GM19463 (cell line): Measurements from ENCODE around the gene MMS22L.

Experiments used
- ATAC-seq: cut with Tn5 transposase; IDR thresholded peaks from one replicate; pipeline ENCODE4 v1.9.1; 2021; ENCODE audit warnings: mild to moderate bottlenecking, moderate library complexity; ENCODE audit not compliant: unreplicated experiment

The MMS22L gene, protein sequence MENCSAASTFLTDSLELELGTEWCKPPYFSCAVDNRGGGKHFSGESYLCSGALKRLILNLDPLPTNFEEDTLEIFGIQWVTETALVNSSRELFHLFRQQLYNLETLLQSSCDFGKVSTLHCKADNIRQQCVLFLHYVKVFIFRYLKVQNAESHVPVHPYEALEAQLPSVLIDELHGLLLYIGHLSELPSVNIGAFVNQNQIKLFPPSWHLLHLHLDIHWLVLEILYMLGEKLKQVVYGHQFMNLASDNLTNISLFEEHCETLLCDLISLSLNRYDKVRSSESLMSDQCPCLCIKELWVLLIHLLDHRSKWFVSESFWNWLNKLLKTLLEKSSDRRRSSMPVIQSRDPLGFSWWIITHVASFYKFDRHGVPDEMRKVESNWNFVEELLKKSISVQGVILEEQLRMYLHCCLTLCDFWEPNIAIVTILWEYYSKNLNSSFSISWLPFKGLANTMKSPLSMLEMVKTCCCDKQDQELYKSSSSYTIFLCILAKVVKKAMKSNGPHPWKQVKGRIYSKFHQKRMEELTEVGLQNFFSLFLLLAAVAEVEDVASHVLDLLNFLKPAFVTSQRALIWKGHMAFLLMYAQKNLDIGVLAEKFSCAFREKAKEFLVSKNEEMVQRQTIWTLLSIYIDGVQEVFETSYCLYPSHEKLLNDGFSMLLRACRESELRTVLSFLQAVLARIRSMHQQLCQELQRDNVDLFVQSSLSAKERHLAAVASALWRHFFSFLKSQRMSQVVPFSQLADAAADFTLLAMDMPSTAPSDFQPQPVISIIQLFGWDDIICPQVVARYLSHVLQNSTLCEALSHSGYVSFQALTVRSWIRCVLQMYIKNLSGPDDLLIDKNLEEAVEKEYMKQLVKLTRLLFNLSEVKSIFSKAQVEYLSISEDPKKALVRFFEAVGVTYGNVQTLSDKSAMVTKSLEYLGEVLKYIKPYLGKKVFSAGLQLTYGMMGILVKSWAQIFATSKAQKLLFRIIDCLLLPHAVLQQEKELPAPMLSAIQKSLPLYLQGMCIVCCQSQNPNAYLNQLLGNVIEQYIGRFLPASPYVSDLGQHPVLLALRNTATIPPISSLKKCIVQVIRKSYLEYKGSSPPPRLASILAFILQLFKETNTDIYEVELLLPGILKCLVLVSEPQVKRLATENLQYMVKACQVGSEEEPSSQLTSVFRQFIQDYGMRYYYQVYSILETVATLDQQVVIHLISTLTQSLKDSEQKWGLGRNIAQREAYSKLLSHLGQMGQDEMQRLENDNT

DNA sequence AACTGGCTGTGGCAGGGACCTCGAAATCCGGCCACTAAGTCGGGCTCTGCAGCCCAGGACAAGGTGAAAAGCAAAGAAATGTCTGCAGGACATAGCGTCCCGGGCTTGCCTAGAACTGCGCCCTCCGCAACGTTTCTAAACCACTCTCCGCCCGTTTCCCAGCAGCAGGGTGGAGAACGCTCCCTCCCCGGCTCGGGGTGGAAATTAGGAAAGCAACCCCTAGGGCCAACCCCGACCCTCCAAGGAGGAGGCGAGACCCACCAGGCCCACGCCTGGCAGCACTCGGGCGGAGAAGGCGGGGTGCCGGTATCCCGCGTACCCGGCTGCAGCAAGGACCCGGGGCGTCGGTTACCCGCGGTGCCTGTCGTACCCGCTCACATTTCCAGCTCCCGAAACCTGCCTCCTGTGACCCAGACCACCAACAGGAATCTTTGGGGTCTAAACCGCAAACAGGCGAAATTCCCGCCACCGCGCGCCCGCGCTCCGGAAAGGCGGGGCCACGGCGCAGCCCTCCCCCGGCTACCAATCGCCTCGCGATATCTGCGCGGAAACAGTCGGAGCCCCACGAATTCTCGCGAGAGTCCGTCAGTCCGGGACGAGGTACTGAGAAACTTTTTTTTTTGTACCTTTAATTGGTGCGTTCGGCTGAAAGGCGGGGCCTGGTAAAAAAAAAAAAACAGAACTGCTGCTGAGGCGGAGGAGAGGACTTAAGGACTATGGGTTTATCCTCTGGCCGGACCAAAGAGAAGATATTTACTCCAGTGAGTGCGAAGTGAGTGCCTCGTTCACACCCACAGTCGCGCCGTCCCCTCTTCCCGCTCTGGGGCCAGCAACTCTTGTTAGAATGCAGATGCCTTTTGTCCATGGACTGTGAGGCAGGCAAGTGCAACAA, at the start of gene MMS22L:
Gene MMS22L (minus strand): TSS at position 491 of the 892 bp plus-strand sequence. CDS start 739 bp downstream, outside the sequence.
- peak; percentile 96 for ATAC-seq

DNA sequence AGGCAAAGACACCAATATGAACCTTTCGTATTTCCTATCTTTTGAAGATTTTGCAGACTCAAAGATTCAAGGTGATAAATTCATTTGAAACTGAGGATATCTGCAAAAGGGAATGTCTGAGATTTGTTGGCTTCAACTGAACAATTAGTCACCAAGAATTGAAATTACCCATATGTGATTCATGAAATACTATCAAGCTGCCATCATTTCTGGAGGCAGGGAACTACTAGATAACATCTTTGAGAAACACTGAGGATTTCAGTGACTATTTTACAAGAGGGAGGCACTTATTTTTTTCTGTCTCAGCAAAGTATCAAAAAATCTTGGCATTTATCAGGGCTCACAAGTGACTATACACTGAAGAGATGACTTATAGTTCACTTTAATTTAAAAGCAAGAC, 39.8 kb upstream of the MMS22L start:
- no peak for ATAC-seq

DNA sequence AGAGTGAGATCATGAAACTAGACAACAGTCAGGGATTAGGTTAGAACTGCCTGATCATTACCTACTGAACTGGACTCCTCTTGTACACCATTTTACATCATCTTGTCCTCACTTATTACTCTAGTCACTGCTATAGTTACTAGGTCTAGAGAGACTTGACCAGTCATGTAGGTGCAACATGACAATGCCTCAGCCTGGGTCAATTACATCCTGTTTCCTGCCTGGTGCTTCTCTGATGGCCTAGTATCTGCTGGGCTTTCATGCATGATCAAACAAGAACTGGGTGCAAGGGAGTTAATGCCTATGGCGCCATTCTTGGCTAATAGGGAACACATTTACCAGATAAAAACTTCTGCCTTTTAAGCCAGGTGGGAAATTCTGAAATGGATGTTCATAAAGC, 39.2 kb upstream of the MMS22L start:
- no peak for ATAC-seq

DNA sequence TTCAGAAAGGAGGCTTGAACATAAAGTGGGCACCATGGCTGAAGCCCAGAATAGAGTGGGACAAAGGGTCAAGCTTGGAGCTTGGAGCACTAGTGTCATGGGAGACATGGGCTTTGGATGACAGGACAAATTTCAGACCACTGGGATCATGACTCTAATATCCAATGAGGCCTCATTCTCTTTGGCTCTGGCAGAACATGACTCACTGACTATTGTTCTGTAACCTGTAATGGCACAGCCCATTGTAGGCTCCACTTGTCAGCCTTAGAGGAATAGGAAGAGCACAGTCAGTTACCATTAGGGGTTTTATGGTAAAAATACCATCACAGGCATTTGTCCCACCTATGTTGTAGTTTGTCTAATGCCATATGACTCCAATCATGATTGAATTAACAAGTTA, 34.0 kb upstream of the MMS22L start:
- no peak for ATAC-seq

DNA sequence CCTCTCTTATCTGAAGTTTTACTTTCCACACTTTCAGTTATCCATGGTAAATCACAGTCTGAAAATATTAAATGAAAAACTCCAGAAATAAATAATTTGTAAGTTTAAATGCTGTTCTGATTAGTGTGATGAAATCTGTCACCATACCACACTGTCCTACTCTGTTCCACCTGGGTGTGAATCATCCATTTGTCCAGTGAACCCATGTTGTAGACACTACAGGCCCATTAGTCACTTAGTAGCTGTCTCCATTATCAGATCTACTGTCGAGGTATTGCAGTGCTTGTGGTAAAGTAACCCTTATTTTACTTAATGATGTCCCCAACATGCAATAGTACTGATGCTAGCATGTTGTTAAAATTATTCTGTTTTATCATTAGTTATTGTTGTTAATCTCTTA, 29.2 kb upstream of the MMS22L start:
- ATAC-seq = no peak

DNA sequence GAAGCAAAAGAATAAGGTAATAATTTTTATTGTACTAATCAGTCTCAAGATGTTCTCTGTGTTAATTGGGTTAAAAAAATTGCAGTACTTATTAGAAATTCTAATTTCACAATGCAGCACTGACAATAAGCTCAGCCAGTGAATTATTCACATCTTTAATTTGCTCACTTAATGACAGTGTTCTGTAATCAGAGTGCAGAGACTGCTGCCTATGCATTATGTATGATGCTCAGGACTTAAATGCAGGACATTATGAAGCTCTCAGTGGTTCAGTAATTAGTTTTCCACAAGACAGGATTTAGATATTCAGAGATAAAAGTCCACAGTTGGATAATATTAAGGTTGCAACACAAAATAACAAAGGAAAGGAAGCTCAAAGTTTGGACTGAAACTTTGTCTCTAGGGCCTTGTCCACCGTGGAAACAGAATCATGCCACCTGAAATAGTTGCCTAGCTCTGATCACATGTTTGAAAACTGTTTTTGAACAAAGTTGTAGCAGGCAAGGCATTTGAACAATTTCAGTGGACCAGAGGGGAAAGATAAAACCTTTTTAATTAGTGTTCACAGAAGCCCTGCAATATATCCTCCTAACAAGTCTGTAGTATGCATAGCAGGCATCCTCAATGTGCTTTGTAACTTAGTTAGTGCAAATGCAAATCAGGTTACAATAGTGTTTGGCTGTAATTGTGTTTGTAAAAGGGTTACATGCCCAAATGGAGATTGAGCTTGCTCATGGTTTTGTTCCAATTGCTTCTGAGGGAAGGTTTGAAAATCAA, 23.7 kb upstream of the MMS22L start:
- no peak for ATAC-seq

DNA sequence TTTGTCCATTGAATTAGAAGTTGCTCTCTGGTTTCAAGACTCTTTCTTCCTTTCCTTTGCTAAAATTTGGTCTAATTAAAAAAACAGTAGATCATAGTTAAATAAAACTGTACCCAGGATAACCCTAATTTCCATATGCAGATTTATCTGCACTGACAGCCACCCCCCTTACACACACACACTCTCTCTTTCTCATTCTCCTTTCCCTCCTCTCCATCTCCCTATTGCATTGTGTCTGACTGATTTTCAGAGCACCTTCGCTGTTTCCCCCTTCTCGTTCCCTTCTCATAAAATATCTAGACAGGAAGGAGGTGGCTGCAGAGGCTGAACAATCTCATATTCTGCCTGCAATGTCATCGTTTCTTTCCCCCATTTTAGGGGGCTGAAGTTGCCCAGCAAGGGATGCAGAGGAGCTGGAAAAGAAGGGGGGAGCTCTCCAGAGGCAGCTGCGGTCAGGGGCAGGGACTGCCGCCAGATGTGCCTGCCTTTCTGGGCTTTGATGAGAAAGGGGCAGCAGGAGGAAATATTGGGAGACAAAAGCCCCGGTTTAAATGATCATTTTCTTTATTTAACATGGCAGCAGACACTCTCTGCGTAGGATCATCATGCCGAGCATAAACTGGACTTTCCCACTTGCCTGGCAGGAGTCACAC, 22.5 kb upstream of the MMS22L start:
- ATAC-seq = no peak

DNA sequence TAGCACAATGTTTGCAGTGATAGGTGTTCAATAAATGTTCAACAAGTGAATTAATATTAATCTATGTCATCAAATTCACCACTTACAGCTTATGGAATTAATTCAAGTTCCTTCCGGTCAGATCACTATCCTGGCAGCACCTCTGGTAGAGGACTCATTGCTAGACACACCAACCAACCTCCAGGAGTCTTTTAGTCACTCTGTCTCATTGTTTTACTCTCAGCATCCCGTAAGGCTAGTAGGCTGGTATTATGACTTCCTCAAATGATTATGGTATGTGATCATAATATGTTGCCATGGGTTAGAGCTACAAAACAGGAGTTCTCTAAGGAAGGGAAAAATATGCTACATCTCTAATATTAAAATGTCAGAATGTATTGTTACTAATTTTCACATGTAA, 21.7 kb upstream of the MMS22L start:
- ATAC-seq = no peak

DNA sequence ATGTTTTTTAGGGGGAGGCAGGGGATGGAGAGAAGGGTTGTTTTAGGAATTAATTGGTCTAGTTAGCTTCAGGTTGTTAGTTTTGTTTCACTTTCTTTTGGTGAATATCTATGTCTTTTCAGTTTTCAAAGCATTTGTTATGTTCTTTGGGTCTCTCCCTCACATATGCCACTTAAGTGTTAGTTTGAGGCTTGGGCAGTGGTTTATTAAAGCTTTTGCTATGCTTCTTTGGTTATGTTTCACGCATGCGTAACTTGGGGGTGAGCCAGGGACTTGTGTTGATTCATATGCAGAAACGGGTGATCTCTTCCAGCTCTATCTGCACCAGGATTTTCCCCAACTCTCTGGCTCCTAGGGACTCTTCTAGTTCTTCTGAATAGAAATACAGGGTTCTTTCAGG, 11.4 kb upstream of the MMS22L start:
- ATAC-seq = no peak

DNA sequence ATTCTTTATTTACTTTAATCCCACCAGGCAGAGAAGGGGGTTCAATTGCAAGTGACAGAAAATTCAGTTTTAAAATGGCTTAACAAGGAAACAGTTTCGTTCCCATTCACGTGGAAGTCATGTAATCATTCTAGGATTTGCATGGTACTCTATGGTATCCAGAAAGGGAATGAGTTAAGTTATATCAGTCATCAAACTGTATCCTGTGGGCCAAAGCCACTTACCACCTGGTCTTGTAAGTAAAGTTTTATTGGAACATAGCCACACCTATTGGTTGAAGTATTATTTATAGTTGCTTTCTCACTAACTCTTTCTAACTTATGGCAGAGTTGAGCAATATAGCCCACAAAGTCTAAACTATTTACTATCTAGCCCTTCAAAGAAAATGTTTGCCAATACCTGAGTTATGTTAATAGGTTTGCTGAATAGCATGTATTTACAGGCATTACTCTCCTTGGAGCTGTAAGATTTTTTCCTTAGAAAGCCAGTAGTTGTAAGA, 10.2 kb upstream of the MMS22L start:
- no peak for ATAC-seq

DNA sequence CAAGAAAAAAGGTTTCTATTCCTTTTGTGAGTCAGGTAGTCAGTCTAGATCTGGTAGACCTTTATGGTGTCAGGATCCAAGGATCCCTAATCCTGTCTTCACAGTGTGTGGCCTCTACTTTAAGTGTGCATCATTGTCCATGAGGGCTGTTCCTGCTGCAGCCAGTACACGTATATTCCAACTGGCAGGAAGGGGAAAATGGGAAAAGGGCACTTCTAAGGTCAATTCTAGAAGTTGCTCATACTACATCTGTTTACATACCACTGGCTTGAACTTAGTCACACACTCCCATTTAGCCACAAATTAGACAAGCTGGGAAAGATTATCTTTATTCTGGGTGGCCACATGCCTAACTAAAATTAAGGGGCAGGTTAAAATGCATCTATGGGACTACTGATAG, 9.7 kb upstream of the MMS22L start:
- ATAC-seq = no peak

DNA sequence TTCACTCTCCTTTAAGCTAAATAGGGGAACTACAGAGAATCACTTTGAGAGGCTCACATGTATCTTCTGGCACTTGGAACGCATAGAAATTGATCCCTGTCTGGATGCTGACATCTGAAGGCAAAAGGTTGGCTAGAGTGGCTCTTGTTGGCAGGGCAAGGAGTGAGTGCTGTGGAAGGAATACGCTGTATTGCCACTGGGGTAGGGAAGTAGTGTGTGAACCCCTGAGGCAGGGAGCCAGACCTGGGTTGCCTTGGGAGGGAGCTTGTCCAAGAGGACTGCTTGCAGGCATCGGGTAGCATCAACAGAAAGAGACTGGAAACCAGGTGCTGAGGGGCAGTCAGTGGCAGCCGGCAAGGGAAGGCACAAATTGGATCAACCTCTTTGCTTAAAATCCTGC, 8.9 kb upstream of the MMS22L start:
- ATAC-seq = no peak

DNA sequence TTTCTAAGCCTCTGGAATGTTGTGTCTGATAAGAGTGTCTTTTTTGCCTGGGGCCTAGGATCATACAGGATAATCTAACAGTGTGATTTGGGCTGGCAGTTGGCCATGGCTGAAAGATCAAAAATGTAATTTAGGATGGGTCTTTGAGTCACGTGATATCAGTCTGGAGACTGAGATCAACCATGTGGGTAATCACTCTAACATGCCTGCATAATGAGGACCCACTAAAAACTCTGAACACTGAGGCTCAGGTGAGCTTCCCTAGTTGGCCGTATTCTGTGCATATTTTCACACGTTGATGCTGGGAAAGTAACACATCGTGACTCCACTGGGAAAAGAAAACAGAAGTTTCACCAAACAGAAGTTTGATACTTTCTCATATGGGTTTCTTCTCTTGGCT, 6.3 kb upstream of the MMS22L start:
- ATAC-seq = no peak

DNA sequence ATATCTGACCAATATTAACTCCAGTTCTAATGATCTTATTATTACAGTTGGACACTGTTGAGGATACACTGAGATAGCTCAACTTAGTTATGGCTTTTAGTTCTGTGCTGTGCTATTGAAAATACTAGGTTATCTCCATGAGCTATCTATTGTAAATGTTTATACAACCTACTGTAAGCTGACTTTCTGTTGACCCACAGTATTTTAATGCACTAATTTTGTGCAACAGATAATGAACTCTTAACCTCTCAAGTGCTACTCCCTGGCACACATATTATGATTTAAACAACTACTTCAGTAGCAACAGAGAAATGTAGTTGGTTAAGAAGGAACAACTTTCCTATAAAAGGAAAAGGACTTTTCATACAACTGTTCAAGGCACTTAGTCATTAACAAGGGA, 5.2 kb upstream of the MMS22L start:
- ATAC-seq = no peak

DNA sequence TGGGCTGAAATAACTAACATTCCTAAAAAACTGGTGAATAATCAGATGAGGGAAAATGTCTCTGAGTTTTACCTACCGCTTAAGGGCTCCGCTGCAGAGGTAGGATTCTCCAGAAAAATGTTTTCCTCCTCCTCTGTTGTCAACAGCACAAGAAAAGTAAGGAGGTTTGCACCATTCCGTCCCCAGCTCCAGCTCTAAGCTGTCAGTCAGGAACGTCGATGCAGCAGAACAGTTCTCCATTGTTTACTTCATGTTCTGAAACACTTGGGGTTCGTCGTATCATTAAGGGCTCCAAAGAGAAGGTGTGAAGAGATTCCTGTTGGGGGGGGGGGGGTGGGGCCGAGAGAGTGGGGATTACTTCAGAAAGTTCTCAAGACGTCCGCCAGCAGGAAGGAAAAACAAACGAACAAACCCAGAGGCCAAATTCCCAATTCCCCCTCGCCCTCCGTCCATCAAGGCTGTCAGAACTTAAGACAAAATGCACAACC, 734 bp downstream of the MMS22L start:
- ATAC-seq = peak; percentile 1

DNA sequence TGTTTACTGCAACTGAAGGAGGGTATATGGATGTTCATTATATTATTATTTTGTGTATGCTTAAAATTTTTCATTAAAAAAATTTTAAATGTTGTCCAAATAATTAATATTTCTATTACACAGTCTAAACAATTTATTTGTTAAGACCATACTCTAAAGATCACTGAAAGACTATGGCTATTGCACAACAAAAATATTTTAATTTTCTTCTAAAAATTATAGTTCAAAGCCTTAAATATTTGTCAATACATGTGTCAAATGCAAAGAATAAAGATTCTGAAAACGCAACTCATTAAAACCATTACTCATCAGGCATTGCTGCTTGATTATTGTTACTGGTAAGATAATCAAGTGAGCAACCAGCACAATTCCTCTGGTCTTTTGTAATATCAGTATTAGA, 2.2 kb downstream of the MMS22L start:
- ATAC-seq = no peak

DNA sequence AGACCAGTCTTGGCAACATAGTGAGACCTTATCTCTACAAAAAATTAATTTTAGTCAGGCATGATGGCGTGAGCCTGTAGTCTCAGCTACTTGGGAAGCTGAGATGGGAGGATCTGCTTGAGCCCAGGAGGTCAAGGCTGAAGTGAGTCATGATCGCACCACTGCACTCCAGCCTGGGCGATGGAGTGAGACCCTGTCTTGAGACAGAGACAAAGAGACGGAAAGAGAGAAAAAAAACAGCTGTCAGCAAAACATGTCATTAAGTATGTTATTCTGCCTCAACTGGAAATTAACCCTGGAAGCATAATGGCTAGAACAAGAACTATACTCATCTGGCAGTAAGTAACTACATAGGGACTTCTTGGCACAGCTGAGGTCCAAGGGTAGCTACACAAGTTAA, 7.2 kb downstream of the MMS22L start:
- no peak for ATAC-seq

DNA sequence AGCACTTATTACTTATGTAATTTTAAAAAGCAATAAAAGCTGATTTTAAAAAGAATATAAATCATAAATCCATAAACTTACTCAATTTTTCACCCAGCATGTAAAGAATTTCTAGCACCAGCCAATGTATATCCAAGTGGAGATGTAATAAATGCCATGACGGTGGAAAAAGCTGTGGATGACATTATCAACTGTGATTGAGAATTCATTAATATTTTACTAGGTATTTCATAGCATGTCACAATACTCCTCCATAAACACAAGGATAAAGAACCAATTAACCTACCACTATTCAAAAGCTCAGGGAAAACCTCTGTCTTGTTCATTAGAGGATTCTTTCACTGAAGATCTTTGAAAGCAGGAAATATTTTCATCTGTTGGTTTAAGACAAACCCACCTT, 13.2 kb downstream of the MMS22L start:
- no peak for ATAC-seq

DNA sequence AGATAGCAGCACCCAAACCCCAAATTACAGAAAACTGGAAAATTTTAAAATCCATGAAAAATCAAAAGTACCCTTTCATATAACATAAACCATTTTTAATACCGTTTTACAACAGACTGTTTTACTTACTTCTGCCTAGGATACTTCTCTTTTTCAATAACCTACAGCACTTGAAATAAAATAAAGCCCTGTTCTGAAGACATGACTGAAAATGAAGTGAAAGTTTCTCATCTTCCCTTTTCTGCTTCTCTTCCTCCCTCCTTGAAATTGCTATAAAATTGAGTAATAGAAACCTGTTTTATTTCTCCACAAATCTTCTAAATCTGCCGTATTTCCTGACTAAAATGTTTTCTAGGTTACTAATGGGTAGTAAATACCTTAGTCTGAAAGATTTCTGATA, 20.3 kb downstream of the MMS22L start:
- no peak for ATAC-seq
